H1 (cell line): Measurements from ENCODE around the gene RIPPLY2.

ENCODE experiments used
- CEBPB ChIP-seq: IDR thresholded peaks from 2 replicates; pipeline ENCODE4 v1.6.1; 2012; ENCODE audit warnings: low read depth, low read length
- CTCF ChIP-seq, 3 experiments: IDR thresholded peaks; 1 replicate in 2 of 3; 2 replicates in 1 of 3; pipeline versions ENCODE4 v1.5.1 to v1.6.1; 2011; ENCODE audit warnings: low read length in 3 of 3, mild to moderate bottlenecking in 3 of 3, inconsistent platforms in 2 of 3, low read depth in 1 of 3, moderate library complexity in 1 of 3; ENCODE audit not compliant: insufficient read depth in 1 of 3; ENCODE audit errors: control extremely low read depth in 1 of 3
- EP300 ChIP-seq, 2 experiments: IDR thresholded peaks; 1 replicate in 1 of 2; 2 replicates in 1 of 2; pipeline ENCODE4 v1.6.1; 2011 to 2012; ENCODE audit warnings: low read depth in 2 of 2, low read length in 2 of 2, mild to moderate bottlenecking in 2 of 2, borderline replicate concordance in 1 of 2, inconsistent platforms in 1 of 2, moderate library complexity in 1 of 2
- GABPA ChIP-seq: IDR thresholded peaks from 2 replicates; pipeline ENCODE4 v1.6.1; 2011; ENCODE audit warnings: mild to moderate bottlenecking, low read length, moderate library complexity, borderline replicate concordance; ENCODE audit not compliant: insufficient read depth
- JUN ChIP-seq: IDR thresholded peaks from 2 replicates; pipeline ENCODE4 v1.6.1; 2011; ENCODE audit warnings: low read depth, mild to moderate bottlenecking, improper control_type of control experiment, low read length
- JUND ChIP-seq: IDR thresholded peaks from 2 replicates; pipeline ENCODE4 v1.6.1; 2011; ENCODE audit warnings: mild to moderate bottlenecking, improper control_type of control experiment, low read length
- NRF1 ChIP-seq: IDR thresholded peaks from 2 replicates; pipeline ENCODE4 v1.6.1; 2011; ENCODE audit warnings: mild to moderate bottlenecking, low read depth, low read length, improper control_type of control experiment
- POLR2A ChIP-seq, 2 experiments: IDR thresholded peaks; 1 replicate in 1 of 2; 2 replicates in 1 of 2; pipeline ENCODE4 v1.6.1; 2011; ENCODE audit warnings: low read depth in 2 of 2, low read length in 2 of 2, mild to moderate bottlenecking in 2 of 2; ENCODE audit errors: control extremely low read depth in 1 of 2
- RAD21 ChIP-seq, 2 experiments: IDR thresholded peaks in 1 of 2; conservative IDR thresholded peaks in 1 of 2; 2 replicates each; pipeline ENCODE4 v1.6.1; 2011; ENCODE audit warnings: low read depth in 2 of 2, low read length in 2 of 2, improper control_type of control experiment in 1 of 2, inconsistent platforms in 1 of 2, mild to moderate bottlenecking in 1 of 2, moderate library complexity in 1 of 2
- RFX5 ChIP-seq: IDR thresholded peaks from 2 replicates; pipeline ENCODE4 v1.6.1; 2011; ENCODE audit warnings: low read depth, low read length, improper control_type of control experiment, borderline replicate concordance
- TEAD4 ChIP-seq: IDR thresholded peaks from 2 replicates; pipeline ENCODE4 v1.6.1; 2012; ENCODE audit warnings: low read depth, low read length, inconsistent platforms, mixed read lengths
- TF ChIP-seq, protein P1 (sequence below): IDR thresholded peaks from 2 replicates; pipeline ENCODE4 v1.6.1; 2012; ENCODE audit warnings: low read length, inconsistent platforms

DNA sequence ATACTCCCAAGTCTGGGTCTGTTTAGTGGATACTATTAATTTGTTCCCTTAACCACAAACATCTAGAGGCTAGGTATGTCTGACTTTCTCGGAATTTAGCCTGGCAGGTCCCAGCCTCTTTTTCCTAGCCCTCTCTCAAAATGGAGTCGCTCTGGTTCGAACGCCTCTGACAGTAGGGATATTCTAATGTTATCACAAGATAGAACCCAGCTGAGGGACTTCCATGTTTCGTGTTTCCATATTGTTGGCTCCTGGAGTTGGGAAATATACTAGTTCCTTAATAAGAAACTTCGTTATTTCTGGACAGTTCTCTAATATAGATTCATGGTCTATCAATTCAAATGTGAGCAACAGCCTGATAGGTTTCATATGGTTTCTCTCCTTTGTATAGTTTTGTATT lies 22.7 kb downstream of the RIPPLY2 start:
- TF ChIP-seq CEBPB, result no peak
- no peak for TF ChIP-seq RFX5
- no peak for TF ChIP-seq CTCF (IDR thresholded peaks at IDR 0.05; ENCODE audit: control extremely low read depth in 1 of 3, insufficient read depth in 1 of 3, low read depth in 1 of 3, low read length in 3 of 3)
- TF ChIP-seq POLR2A (IDR thresholded peaks at IDR 0.05; ENCODE audit: control extremely low read depth in 1 of 2, low read depth in 2 of 2, low read length in 2 of 2), result no peak
- TF ChIP-seq JUND, result no peak
- TF ChIP-seq NRF1, result no peak
- no peak for TF ChIP-seq EP300 (IDR thresholded peaks at IDR 0.05; ENCODE audit: borderline replicate concordance in 1 of 2, low read depth in 2 of 2, low read length in 2 of 2)
- TF ChIP-seq JUN, result no peak
- TF ChIP-seq TEAD4, result no peak
- TF ChIP-seq, protein P1, sequence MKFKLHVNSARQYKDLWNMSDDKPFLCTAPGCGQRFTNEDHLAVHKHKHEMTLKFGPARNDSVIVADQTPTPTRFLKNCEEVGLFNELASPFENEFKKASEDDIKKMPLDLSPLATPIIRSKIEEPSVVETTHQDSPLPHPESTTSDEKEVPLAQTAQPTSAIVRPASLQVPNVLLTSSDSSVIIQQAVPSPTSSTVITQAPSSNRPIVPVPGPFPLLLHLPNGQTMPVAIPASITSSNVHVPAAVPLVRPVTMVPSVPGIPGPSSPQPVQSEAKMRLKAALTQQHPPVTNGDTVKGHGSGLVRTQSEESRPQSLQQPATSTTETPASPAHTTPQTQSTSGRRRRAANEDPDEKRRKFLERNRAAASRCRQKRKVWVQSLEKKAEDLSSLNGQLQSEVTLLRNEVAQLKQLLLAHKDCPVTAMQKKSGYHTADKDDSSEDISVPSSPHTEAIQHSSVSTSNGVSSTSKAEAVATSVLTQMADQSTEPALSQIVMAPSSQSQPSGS, result no peak
- no peak for TF ChIP-seq GABPA
- TF ChIP-seq RAD21 (IDR thresholded peaks at IDR 0.05 in 1 of 2, conservative IDR thresholded peaks at IDR 0.05 in 1 of 2; ENCODE audit: low read depth in 2 of 2, low read length in 2 of 2), result no peak
